LNCAP (cell line): ENCODE results near the gene CSGALNACT2.

Experiments used
- TF ChIP-seq, protein P1 (sequence below): fragments of 450-650 bp; IDR thresholded peaks from 2 replicates; pipeline ENCODE4 v1.5.1; 2017; ENCODE audit warnings: mild to moderate bottlenecking

Gene CSGALNACT2

DNA sequence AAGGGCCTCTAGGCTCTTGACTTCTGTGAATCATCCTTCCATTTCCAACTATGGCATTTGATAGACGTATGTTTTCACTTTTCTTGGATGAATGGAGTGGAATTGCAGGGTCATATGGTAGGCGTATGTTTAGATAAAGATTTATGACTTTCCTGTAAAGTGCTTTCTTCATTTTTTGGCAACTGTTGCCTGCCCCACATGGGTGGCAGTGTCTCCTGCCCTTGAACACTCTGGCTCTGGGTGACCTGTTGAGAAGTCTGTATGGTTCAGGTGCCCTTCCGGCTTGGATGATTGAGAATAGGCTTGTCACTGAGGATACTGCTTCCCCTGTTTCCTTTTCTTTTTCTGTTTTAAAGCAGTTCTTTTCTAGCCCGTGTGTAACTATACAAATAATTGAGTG, 38.3 kb upstream of the CSGALNACT2 start:
- TF ChIP-seq, protein P1, sequence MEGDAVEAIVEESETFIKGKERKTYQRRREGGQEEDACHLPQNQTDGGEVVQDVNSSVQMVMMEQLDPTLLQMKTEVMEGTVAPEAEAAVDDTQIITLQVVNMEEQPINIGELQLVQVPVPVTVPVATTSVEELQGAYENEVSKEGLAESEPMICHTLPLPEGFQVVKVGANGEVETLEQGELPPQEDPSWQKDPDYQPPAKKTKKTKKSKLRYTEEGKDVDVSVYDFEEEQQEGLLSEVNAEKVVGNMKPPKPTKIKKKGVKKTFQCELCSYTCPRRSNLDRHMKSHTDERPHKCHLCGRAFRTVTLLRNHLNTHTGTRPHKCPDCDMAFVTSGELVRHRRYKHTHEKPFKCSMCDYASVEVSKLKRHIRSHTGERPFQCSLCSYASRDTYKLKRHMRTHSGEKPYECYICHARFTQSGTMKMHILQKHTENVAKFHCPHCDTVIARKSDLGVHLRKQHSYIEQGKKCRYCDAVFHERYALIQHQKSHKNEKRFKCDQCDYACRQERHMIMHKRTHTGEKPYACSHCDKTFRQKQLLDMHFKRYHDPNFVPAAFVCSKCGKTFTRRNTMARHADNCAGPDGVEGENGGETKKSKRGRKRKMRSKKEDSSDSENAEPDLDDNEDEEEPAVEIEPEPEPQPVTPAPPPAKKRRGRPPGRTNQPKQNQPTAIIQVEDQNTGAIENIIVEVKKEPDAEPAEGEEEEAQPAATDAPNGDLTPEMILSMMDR, result no peak

DNA sequence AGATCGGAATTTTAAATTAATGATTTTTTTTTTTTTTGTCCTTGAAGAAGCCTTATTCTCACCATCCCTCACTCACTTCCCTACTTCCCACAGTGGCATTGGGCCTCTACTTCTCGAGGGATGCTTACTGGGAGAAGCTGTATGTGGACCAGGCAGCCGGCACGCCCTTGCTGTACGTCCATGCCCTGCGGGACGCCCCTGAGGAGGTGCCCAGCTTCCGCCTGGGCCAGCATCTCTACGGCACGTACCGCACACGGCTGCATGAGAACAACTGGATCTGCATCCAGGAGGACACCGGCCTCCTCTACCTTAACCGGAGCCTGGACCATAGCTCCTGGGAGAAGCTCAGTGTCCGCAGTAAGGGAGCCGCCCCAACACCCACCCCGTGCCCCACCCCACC, 37.9 kb upstream of the CSGALNACT2 start:
- TF ChIP-seq, protein P1, result no peak

DNA sequence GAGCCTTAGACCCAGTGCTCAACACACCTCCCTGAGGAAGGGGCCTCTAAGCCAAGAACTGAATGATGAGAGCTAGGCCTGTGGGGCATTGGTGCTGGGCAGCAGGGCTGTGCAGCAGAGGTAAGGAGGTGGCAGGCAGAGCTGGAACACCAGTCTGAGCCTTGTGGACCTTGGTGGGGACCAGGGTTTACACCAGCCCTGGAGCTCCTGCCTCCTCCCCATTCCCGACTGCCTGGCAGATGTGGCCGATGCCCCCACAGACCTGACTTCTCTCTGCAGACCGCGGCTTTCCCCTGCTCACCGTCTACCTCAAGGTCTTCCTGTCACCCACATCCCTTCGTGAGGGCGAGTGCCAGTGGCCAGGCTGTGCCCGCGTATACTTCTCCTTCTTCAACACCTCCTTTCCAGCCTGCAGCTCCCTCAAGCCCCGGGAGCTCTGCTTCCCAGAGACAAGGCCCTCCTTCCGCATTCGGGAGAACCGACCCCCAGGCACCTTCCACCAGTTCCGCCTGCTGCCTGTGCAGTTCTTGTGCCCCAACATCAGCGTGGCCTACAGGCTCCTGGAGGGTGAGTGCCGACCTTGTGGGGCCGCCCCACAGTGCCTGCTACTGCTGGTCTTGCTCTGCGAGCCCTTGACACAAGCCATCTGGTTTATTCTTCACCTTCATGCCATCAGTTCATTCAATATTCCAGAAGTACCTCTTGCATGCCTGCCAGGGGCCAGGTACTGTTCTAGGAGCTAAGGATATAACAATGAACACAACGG, 36.0 kb upstream of the CSGALNACT2 start:
- TF ChIP-seq, protein P1, result no peak

DNA sequence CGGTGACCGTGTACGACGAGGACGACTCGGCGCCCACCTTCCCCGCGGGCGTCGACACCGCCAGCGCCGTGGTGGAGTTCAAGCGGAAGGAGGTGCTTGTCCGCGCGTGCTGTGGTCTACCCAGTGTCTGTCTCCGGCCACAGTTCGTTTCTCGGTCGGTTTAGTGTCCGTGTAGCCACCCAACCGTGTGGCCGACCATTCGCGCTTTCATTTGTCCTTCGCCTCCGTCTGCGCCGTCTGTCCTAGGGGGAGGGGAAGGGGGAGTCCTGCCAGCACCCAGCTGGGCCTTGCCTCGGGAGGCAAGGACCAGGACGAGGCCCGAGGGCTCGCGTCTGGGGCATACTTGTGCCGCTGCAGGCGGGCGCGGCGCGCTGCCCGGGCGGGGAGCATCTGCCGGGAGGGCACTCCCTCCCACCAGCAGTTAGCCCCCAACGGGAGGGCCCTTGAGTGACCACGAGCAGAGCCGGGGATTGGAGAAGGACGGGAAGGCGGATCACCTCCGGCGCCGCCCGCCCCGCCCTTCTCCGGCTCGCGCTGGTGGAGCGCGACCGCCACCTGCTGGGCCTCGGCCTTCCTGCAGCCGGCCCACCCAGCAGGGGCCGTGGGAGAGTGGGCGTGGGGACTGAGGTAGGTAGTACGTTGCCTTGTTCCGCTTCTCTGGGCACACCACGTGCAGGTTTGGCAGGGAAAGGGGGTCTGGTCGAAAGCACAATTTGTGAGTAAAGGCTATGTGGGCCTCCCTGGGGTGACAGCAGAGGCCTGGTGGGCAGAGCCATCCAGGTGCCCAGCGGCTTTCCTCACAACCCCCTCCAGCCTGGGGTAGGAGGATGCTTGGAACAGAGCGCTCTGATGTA, 32.9 kb upstream of the CSGALNACT2 start:
- TF ChIP-seq, protein P1, result peak; percentile 99

DNA sequence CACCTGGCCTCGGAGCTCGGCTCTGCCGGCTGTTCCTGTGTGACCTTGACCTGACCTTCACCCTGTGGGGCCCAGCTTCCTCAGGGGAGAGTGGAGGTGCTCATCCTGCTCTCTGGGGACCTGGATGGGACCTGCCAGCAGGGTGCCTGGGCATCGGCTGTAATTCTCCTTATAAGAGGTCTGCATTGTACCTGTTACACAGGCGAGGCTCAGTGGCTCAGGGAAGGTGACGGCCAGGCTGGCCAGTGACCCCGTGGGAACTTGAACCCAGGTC, 32.4 kb upstream of the CSGALNACT2 start:
- TF ChIP-seq, protein P1, result no peak

DNA sequence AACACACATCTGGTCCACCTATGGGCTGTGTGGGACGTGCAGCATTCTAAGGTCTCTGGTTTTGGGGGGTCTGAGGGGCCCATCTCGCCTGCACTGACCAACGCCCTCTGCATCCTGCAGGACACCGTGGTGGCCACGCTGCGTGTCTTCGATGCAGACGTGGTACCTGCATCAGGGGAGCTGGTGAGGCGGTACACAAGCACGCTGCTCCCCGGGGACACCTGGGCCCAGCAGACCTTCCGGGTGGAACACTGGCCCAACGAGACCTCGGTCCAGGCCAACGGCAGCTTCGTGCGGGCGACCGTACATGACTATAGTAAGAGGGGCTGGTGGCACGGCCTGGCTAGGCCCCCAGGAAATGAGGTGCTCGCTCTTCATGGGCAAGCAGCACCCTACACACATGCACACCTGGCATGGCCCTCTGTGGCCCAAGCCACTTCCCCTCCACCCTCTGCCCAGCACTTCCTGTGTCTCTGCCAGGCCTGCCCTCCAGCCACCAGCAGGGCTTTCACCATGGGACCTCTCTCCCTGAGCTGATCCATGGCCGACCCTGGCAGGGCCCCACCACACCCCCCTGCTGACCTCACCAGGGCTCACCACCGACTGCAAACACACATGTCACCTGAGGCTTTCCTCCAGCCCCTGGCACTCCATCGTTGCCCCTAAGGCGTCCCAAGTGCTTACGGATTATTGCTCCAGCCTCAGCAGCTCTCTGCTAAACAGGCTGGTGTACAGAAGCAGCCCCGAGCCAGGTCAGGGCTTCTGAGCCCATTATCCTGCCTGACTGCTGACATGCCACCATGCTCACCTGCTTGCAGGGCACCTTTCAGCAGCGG, 31.8 kb upstream of the CSGALNACT2 start:
- TF ChIP-seq, protein P1, result no peak

DNA sequence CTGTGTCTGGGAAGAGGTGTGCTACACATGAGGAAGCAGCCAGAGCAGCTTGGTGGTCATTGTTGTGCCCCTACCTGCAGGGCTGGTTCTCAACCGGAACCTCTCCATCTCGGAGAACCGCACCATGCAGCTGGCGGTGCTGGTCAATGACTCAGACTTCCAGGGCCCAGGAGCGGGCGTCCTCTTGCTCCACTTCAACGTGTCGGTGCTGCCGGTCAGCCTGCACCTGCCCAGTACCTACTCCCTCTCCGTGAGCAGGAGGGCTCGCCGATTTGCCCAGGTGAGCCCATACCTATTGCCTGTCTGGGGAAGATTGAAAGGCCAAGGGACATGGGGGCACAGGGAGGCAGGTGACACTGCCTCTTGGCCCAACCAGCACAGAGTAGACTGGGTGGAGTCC, 29.3 kb upstream of the CSGALNACT2 start:
- TF ChIP-seq, protein P1, result no peak
